ENCODE measurements around the gene PAXIP1. TPM values are rescaled to one million over a fixed set of nuclear protein-coding genes. Genes with fewer than 3 reads are reported as not detected.

The PAXIP1 gene
- total RNA-seq, 1 experiment from 2014 or later: 15.3 TPM

DNA sequence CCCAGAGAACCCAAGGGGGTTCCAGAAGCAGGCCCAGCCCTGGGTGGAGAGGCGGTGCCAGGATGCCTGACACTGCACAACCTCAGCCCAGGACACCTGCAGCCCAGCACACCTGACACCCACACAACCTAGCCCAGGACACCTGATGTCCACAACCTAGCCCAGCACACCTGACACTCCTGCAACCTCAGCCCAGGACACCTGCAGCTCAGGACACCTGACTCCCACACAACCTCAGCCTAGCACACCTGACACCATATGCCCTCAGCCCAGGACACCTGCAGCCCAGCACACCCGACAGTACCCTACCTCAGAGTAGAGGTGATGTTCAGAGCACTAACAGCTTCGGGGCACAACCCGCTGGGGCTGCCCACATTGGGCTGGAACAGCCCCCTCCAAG is 87.3 kb downstream of the PAXIP1 start:
- CTCF ChIA-PET: no interaction called here
- ATAC-seq (no peak), DNase-seq (no peak)
- no peak overlapping the region for H3K27ac ChIP-seq (ENCODE audit: low read length)
- intact Hi-C loops (cut with micrococcal nuclease): no loop called here
- no peaks in the 10 kb centered on the region for H3K9me3 ChIP-seq (ENCODE audit: low read length)
- no TSS peak for BruUV-seq (replicated peaks)
- no peaks in the 10 kb centered on the region for H3K79me2 ChIP-seq (ENCODE audit: low read length)
- H3K36me3 ChIP-seq (ENCODE audit: low read depth, low read length): no peaks in the 10 kb centered on the region
- TF ChIP-seq, protein P1, sequence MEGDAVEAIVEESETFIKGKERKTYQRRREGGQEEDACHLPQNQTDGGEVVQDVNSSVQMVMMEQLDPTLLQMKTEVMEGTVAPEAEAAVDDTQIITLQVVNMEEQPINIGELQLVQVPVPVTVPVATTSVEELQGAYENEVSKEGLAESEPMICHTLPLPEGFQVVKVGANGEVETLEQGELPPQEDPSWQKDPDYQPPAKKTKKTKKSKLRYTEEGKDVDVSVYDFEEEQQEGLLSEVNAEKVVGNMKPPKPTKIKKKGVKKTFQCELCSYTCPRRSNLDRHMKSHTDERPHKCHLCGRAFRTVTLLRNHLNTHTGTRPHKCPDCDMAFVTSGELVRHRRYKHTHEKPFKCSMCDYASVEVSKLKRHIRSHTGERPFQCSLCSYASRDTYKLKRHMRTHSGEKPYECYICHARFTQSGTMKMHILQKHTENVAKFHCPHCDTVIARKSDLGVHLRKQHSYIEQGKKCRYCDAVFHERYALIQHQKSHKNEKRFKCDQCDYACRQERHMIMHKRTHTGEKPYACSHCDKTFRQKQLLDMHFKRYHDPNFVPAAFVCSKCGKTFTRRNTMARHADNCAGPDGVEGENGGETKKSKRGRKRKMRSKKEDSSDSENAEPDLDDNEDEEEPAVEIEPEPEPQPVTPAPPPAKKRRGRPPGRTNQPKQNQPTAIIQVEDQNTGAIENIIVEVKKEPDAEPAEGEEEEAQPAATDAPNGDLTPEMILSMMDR (conservative IDR thresholded peaks at IDR 0.05; ENCODE audit: low read depth, low read length): no peak
- TF ChIP-seq EZH2phosphoT487 (IDR thresholded peaks at IDR 0.05; ENCODE audit: borderline replicate concordance, low read length) (no peak), EZH2 (IDR thresholded peaks at IDR 0.05; ENCODE audit: low read length, unreplicated experiment) (no peak)
- POLR2A ChIA-PET (ENCODE audit: unreplicated experiment): no interaction called here
- no peaks in the 10 kb centered on the region for H3F3A ChIP-seq (ENCODE audit: low read length, unreplicated experiment)
- H4K20me1 ChIP-seq (ENCODE audit: low read length): no peaks in the 10 kb centered on the region
- H3K4me3 ChIP-seq (ENCODE audit: low read length): no peak overlapping the region
- no peak overlapping the region for H3K4me2 ChIP-seq (ENCODE audit: low read length)
- H2AFZ ChIP-seq (ENCODE audit: low read length): no peak overlapping the region
- no peaks in the 10 kb centered on the region for H3K9me2 ChIP-seq (replicated peaks; ENCODE audit: low read length)
- no peak overlapping the region for H3K9ac ChIP-seq (ENCODE audit: low read length)
- H3K4me1 ChIP-seq (ENCODE audit: insufficient read depth, low read length): no peaks in the 10 kb centered on the region
- H3K27me3 ChIP-seq (ENCODE audit: low read length): no peaks in the 10 kb centered on the region

DNA sequence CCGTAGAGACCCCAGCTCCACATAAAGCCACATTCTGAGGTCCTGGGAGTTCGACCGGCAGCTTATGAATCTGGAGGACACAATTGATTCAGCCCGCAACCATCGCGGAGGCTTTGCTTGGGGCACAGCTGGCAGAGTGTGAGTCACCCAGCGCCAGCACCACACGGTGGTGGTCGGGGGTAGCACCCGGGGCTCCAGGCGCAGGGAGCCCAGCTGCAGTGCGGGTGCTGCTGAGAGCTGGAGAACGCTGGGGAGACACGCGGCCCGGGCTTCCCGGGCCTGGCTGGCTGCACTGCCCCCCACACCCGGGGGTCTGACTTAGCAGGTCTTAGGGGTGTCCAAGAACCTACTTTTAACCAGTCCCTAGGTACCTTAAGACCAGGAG is 87.9 kb downstream of the PAXIP1 start:
- Histone ChIP-seq H3K9me3 (ENCODE audit: low read length) (no peaks in the 10 kb centered on the region), H3K4me2 (ENCODE audit: low read length) (no peak overlapping the region), H3K4me3 (ENCODE audit: low read length) (no peak overlapping the region), H3F3A (ENCODE audit: low read length, unreplicated experiment) (no peaks in the 10 kb centered on the region), H3K79me2 (ENCODE audit: low read length) (no peaks in the 10 kb centered on the region), H3K27me3 (ENCODE audit: low read length) (no peaks in the 10 kb centered on the region), H4K20me1 (ENCODE audit: low read length) (no peaks in the 10 kb centered on the region), H3K36me3 (ENCODE audit: low read depth, low read length) (no peaks in the 10 kb centered on the region), H3K9me2 (replicated peaks; ENCODE audit: low read length) (no peaks in the 10 kb centered on the region), H3K27ac (ENCODE audit: low read length) (no peak overlapping the region), H3K4me1 (ENCODE audit: insufficient read depth, low read length) (no peaks in the 10 kb centered on the region), H3K9ac (ENCODE audit: low read length) (no peak overlapping the region), H2AFZ (ENCODE audit: low read length) (no peak overlapping the region)
- BruUV-seq (replicated peaks): no TSS peak
- intact Hi-C loops (cut with micrococcal nuclease): no loop called here
- no peak for TF ChIP-seq EZH2 (IDR thresholded peaks at IDR 0.05; ENCODE audit: low read length, unreplicated experiment)
- no peak for TF ChIP-seq EZH2phosphoT487 (IDR thresholded peaks at IDR 0.05; ENCODE audit: borderline replicate concordance, low read length)
- TF ChIP-seq, protein P1 (conservative IDR thresholded peaks at IDR 0.05; ENCODE audit: low read depth, low read length): no peak
- DNase-seq (no peak), ATAC-seq (no peak)
- POLR2A ChIA-PET (ENCODE audit: unreplicated experiment): no interaction called here
- CTCF ChIA-PET: no interaction called here

DNA sequence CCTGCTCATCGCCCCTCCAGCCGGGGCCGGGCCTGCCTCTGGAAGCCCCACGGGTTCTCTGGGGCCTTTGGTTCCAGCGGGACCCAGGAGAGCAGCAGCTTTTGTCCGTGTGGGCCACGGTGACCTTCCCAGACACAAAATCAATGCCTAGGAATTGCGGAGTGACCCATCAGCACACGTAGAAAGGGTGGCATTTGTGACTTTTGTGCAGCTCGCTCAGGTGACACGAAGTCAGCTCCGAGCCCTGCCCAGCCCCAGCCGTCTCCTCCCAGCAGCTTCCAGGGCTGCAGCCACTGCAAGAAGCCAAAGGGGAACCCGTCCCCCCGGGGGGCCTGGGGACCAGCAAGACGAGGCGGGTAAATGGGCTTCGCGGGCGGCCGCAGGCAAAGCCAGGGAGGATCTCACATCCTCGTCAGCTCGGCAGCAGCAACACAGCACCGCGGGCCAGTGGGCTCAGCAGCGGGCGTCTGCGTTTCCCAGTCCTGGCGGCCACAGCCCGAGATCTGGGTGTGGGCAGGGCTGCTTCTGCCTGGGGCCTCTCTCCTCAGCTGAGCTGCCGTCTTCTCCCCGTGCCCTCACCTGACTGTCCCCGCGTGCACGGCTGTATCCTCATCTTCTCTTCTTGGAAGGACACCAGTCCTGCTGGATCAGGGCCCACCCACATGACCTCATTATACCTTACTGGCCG is 88.5 kb downstream of the PAXIP1 start:
- no peak overlapping the region for H3K4me2 ChIP-seq (ENCODE audit: low read length)
- H3K9me3 ChIP-seq (ENCODE audit: low read length): no peaks in the 10 kb centered on the region
- H2AFZ ChIP-seq (ENCODE audit: low read length): no peak overlapping the region
- no peaks in the 10 kb centered on the region for H3F3A ChIP-seq (ENCODE audit: low read length, unreplicated experiment)
- no peaks in the 10 kb centered on the region for H3K27me3 ChIP-seq (ENCODE audit: low read length)
- no peak overlapping the region for H3K9ac ChIP-seq (ENCODE audit: low read length)
- ATAC-seq (no peak), DNase-seq (no peak)
- POLR2A ChIA-PET (ENCODE audit: unreplicated experiment): no interaction called here
- H4K20me1 ChIP-seq (ENCODE audit: low read length): no peaks in the 10 kb centered on the region
- no peak overlapping the region for H3K4me3 ChIP-seq (ENCODE audit: low read length)
- CTCF ChIA-PET: no interaction called here
- H3K4me1 ChIP-seq (ENCODE audit: insufficient read depth, low read length): no peaks in the 10 kb centered on the region
- H3K9me2 ChIP-seq (replicated peaks; ENCODE audit: low read length): no peaks in the 10 kb centered on the region
- no peaks in the 10 kb centered on the region for H3K36me3 ChIP-seq (ENCODE audit: low read depth, low read length)
- intact Hi-C loops (cut with micrococcal nuclease): no loop called here
- TF ChIP-seq EZH2 (IDR thresholded peaks at IDR 0.05; ENCODE audit: low read length, unreplicated experiment): no peak
- TF ChIP-seq EZH2phosphoT487 (IDR thresholded peaks at IDR 0.05; ENCODE audit: borderline replicate concordance, low read length): no peak
- TF ChIP-seq, protein P1 (conservative IDR thresholded peaks at IDR 0.05; ENCODE audit: low read depth, low read length): no peak
- no TSS peak for BruUV-seq (replicated peaks)
- no peaks in the 10 kb centered on the region for H3K79me2 ChIP-seq (ENCODE audit: low read length)
- no peak overlapping the region for H3K27ac ChIP-seq (ENCODE audit: low read length)

Data from PC-3 (cell line).